Measurements from ENCODE around the gene SLC12A7.

GRCh38 chr5:1068204-1068894 is 43.5 kb downstream of the SLC12A7 start:
- no peak for TF ChIP-seq CTCF (conservative IDR thresholded peaks at IDR 0.05 in 1 of 2, IDR thresholded peaks at IDR 0.05 in 1 of 2; ENCODE audit: extremely low read depth in 1 of 2, insufficient read depth in 1 of 2, low read depth in 1 of 2, low read length in 2 of 2)
- no peak for TF ChIP-seq EZH2 (IDR thresholded peaks at IDR 0.05; ENCODE audit: borderline replicate concordance, low read length)

Measured in mammary epithelial cell (primary cell).